DMS 273 (cell line): Measurements from ENCODE around the gene KCNG2.

Source experiments
- DNase-seq: peaks from one replicate; lab custom pipeline; 2025; ENCODE audit not compliant: unreplicated experiment; lab: John Stamatoyannopoulos, UW

The KCNG2 gene

GRCh38 chr18:79948719-79949411 is 151.1 kb downstream of the KCNG2 start:
- no peak for DNase-seq
